Osteoblast (primary cell): ENCODE results near the gene PHPT1. TPM values are rescaled to one million over a fixed set of nuclear protein-coding genes. Genes with fewer than 3 reads are reported as not detected.

Experiments used
- DNase-seq: peaks from one replicate; pipeline ENCODE4 v3.0.0; 2011; ENCODE audit warnings: low spot score, mixed read lengths; ENCODE audit not compliant: insufficient read length; ENCODE audit errors: missing footprints
- H2AFZ ChIP-seq: 2 replicates; pipeline ENCODE4 v1.6.0; 2011; ENCODE audit warnings: mild to moderate bottlenecking, low read length
- H3K27ac ChIP-seq: 2 replicates; pipeline ENCODE4 v1.5.1; 2011; ENCODE audit warnings: mild to moderate bottlenecking, low read depth, low read length, moderate library complexity
- H3K27me3 ChIP-seq: 2 replicates; pipeline ENCODE4 v1.6.0; 2012; ENCODE audit warnings: mild to moderate bottlenecking, control low read depth, inconsistent platforms, low read length, moderate library complexity; ENCODE audit not compliant: insufficient read depth
- H3K36me3 ChIP-seq: 2 replicates; pipeline ENCODE4 v1.5.1; 2011; ENCODE audit warnings: mild to moderate bottlenecking, low read length, control low read depth, moderate library complexity; ENCODE audit not compliant: insufficient read depth
- H3K4me1 ChIP-seq: 2 replicates; pipeline ENCODE4 v1.5.1; 2011; ENCODE audit warnings: mild to moderate bottlenecking, low read length, control low read depth, moderate library complexity; ENCODE audit not compliant: insufficient read depth
- H3K4me2 ChIP-seq: 2 replicates; pipeline ENCODE4 v1.6.0; 2011; ENCODE audit warnings: mild to moderate bottlenecking, low read length; ENCODE audit not compliant: insufficient read depth
- H3K4me3 ChIP-seq: fragments of 200-600 bp; sonication (generic); 3 replicates; pipeline ENCODE4 v1.5.1; 2012; ENCODE audit warnings: mild to moderate bottlenecking, low read length, inconsistent platforms; ENCODE audit not compliant: insufficient read depth
- H3K79me2 ChIP-seq: 2 replicates; pipeline ENCODE4 v1.6.0; 2012; ENCODE audit warnings: mild to moderate bottlenecking, low read length, control low read depth, inconsistent platforms; ENCODE audit not compliant: insufficient read depth
- H3K9me3 ChIP-seq: 2 replicates; pipeline ENCODE4 v1.5.1; 2011; ENCODE audit warnings: low read depth, low read length, control low read depth
- H4K20me1 ChIP-seq: 2 replicates; pipeline ENCODE4 v1.6.0; 2012; ENCODE audit warnings: mild to moderate bottlenecking, low read length, control low read depth; ENCODE audit not compliant: insufficient read depth
- total RNA-seq: library from RNA; depleted of rRNA; stranded (reverse); fragments of >200 nt; gene quantifications from 2 replicates; pipeline ENCODE4 v1.2.3, GENCODE V29; 2012
- TF ChIP-seq, protein P1 (sequence below): IDR thresholded peaks from 2 replicates; pipeline ENCODE4 v1.5.1; 2011; ENCODE audit warnings: mild to moderate bottlenecking, low read depth, low read length, moderate library complexity; ENCODE audit errors: extremely low read depth

PHPT1 gene
- total RNA-seq, 1 donor: 59.0 TPM

DNA sequence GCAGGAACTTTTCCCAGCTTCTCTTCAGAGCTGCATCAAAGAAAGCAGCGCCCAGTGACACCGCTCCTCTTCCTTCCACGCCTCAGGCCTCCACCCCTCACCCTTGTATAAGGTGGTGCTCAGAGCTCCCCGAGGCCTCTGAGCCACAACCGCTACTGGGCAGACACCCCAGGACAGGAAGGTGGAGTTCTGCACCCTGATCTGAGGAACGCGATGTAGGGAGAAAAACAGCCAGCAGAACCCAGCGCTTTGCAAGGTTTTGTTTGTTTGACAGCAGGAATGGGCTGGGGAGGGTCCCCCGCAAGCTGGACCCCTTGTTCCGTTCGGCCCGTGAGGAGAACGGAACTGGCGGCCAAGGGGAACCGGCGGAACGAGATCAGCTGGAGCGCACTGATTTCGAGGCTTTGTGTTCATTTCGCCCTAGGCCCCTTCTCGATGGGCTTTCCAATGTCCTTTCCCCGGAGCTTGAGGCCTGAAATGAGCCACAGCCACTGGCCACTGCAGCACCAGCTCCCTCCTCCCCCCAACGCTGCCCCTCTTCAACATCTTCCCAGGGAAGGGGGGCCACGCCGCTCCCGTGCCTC, 12.8 kb downstream of the PHPT1 start:
- Histone ChIP-seq H3K36me3 (peaks cover 29% of the 10 kb centered on the region), H4K20me1 (peaks cover 20% of the 10 kb centered on the region), H3K9me3 (no peaks in the 10 kb centered on the region), H2AFZ (no peak overlapping the region), H3K4me2 (no peak overlapping the region), H3K27ac (no peak overlapping the region), H3K27me3 (no peaks in the 10 kb centered on the region), H3K4me3 (no peak overlapping the region), H3K4me1 (peaks cover 15% of the 10 kb centered on the region), H3K79me2 (peaks cover 30% of the 10 kb centered on the region)
- TF ChIP-seq, protein P1, sequence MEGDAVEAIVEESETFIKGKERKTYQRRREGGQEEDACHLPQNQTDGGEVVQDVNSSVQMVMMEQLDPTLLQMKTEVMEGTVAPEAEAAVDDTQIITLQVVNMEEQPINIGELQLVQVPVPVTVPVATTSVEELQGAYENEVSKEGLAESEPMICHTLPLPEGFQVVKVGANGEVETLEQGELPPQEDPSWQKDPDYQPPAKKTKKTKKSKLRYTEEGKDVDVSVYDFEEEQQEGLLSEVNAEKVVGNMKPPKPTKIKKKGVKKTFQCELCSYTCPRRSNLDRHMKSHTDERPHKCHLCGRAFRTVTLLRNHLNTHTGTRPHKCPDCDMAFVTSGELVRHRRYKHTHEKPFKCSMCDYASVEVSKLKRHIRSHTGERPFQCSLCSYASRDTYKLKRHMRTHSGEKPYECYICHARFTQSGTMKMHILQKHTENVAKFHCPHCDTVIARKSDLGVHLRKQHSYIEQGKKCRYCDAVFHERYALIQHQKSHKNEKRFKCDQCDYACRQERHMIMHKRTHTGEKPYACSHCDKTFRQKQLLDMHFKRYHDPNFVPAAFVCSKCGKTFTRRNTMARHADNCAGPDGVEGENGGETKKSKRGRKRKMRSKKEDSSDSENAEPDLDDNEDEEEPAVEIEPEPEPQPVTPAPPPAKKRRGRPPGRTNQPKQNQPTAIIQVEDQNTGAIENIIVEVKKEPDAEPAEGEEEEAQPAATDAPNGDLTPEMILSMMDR: no peak
- peak; percentile 47 for DNase-seq

DNA sequence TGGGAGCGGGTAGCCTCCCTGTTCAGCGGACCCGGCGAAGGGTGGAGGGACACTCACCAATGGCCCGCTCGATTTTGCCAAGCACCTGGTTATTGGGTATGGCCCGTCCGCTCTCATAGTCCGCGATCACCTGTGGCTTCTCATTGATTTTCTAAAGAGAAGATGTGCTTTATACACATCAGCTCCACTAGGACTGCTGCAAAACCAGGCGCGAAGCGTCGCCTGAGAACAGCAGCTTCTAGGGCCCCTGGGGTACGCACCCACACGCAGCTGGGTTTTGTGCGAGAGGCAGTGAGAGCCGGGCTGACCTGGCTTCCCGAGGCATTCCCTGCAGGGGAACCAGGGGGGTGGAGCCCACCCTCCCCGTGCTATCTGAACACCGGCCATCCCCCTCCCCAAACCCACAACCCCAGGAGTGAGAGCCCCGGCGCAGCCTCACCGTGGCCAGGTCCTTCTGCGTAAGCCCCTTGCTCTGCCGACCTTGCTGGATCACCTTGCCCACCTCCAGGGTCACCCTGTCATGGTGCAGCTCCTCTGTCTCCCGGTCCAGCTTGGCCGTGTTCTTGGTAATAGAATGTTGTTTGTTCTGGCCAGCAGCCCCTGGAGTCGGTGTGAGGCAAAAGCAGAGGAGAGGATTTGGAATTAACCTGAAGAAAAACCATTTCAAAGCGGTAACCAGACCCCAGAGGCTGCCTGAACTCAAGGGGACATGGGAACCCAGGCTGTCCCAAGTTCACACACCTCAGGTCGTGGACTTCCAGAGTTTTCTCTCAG, 13.8 kb downstream of the PHPT1 start:
- H3K4me3 ChIP-seq: no peak overlapping the region
- no peaks in the 10 kb centered on the region for H3K27me3 ChIP-seq
- H3K27ac ChIP-seq: no peak overlapping the region
- peak; percentile 78 for DNase-seq
- H2AFZ ChIP-seq: no peak overlapping the region
- TF ChIP-seq, protein P1: no peak
- H4K20me1 ChIP-seq: peaks cover 16% of the 10 kb centered on the region
- peaks cover 30% of the 10 kb centered on the region for H3K79me2 ChIP-seq
- H3K4me1 ChIP-seq: peaks cover 15% of the 10 kb centered on the region
- no peaks in the 10 kb centered on the region for H3K9me3 ChIP-seq
- peaks cover 29% of the 10 kb centered on the region for H3K36me3 ChIP-seq
- no peak overlapping the region for H3K4me2 ChIP-seq

GRCh38 chr9:136863623-136864273, 14.5 kb downstream of the PHPT1 start:
- no peak overlapping the region for H3K4me2 ChIP-seq
- peaks cover 16% of the 10 kb centered on the region for H4K20me1 ChIP-seq
- no peak overlapping the region for H2AFZ ChIP-seq
- DNase-seq: peak; percentile 65
- no peaks in the 10 kb centered on the region for H3K27me3 ChIP-seq
- H3K4me1 ChIP-seq: peaks cover 15% of the 10 kb centered on the region
- no peak overlapping the region for H3K4me3 ChIP-seq
- peaks cover 29% of the 10 kb centered on the region for H3K36me3 ChIP-seq
- peaks cover 30% of the 10 kb centered on the region for H3K79me2 ChIP-seq
- H3K27ac ChIP-seq: peak overlapping the region; percentile 8
- no peaks in the 10 kb centered on the region for H3K9me3 ChIP-seq
- TF ChIP-seq, protein P1: no peak
